Progenitor cell of endocrine pancreas (in vitro differentiated cells): Measurements from ENCODE around the gene REPS2. TPM values are rescaled to one million over a fixed set of nuclear protein-coding genes. Genes with fewer than 3 reads are reported as not detected.

Experiments
- DNase-seq: peaks from one replicate; pipeline ENCODE4 v3.0.0; 2021; ENCODE audit warnings: low spot score; ENCODE audit not compliant: unreplicated experiment
- H3K27ac Mint-ChIP-seq: 2 replicates; pipeline ENCODE4 v1.8.0; 2021; ENCODE audit warnings: mild to moderate bottlenecking, moderate library complexity, mixed read lengths
- H3K27me3 Mint-ChIP-seq: 2 replicates; pipeline ENCODE4 v1.8.0; 2021; ENCODE audit warnings: mixed read lengths
- H3K36me3 Mint-ChIP-seq: 2 replicates; pipeline ENCODE4 v1.8.0; 2022; ENCODE audit warnings: mixed read lengths; ENCODE audit not compliant: insufficient read depth
- H3K4me1 Mint-ChIP-seq: 2 replicates; pipeline ENCODE4 v1.8.0; 2021; ENCODE audit warnings: low read depth, mixed read lengths
- H3K4me3 Mint-ChIP-seq: 2 replicates; pipeline ENCODE4 v1.8.0; 2021; ENCODE audit warnings: low read depth, mild to moderate bottlenecking, moderate library complexity, mixed read lengths
- H3K9me3 Mint-ChIP-seq: 2 replicates; pipeline ENCODE4 v1.8.0; 2021; ENCODE audit warnings: low read depth, mixed read lengths
- total RNA-seq: library from RNA; stranded (reverse); gene quantifications from 2 replicates; pipeline ENCODE4 v1.2.1, GENCODE V29; 2021
- TF ChIP-seq, protein P1 (sequence below): fragments of 200-600 bp; sonication (generic); IDR thresholded peaks from one replicate; pipeline ENCODE4 v1.5.0; 2021; ENCODE audit warnings: antibody characterized with exemption, mild to moderate bottlenecking; ENCODE audit not compliant: unreplicated experiment

REPS2 gene
- total RNA-seq, 1 donor from 2014 or later = 4.3 TPM

GRCh38 chrX:17062065-17062464, 115.6 kb downstream of the REPS2 start:
- no peak overlapping the region for H3K4me3 Mint-ChIP-seq

DNA sequence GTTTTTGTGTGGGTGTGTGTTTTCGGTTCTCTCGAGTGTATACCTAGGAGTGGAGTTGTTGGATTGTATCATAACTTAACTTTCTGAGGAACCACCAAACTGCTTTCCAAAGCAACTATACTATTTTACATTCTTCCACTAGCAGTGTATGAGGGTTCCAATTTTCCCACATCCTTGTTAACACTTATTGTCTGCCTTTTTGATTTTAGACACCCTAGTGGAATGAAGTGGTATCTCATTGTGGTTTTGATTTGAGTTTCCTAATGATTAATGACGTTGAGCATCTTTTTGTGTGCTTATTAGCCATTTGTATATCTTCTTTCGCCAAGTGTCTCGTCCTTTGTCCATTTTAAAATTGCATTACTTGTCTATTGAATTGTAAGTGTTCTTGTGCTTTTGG, 118.6 kb downstream of the REPS2 start:
- Mint-ChIP-seq H3K9me3 (no peaks in the 10 kb centered on the region), H3K4me1 (no peaks in the 10 kb centered on the region), H3K36me3 (no peaks in the 10 kb centered on the region), H3K4me3 (no peak overlapping the region), H3K27me3 (no peaks in the 10 kb centered on the region), H3K27ac (no peak overlapping the region)
- TF ChIP-seq, protein P1, sequence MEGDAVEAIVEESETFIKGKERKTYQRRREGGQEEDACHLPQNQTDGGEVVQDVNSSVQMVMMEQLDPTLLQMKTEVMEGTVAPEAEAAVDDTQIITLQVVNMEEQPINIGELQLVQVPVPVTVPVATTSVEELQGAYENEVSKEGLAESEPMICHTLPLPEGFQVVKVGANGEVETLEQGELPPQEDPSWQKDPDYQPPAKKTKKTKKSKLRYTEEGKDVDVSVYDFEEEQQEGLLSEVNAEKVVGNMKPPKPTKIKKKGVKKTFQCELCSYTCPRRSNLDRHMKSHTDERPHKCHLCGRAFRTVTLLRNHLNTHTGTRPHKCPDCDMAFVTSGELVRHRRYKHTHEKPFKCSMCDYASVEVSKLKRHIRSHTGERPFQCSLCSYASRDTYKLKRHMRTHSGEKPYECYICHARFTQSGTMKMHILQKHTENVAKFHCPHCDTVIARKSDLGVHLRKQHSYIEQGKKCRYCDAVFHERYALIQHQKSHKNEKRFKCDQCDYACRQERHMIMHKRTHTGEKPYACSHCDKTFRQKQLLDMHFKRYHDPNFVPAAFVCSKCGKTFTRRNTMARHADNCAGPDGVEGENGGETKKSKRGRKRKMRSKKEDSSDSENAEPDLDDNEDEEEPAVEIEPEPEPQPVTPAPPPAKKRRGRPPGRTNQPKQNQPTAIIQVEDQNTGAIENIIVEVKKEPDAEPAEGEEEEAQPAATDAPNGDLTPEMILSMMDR = no peak
- DNase-seq = no peak

More at GRCh38 chrX:17062065-17062464, 115.6 kb downstream of the REPS2 start:
- Mint-ChIP-seq H3K4me1 (no peaks in the 10 kb centered on the region), H3K27me3 (no peaks in the 10 kb centered on the region), H3K36me3 (no peaks in the 10 kb centered on the region), H3K9me3 (no peaks in the 10 kb centered on the region), H3K27ac (no peak overlapping the region)
- TF ChIP-seq, protein P1 = no peak
- DNase-seq = no peak

DNA sequence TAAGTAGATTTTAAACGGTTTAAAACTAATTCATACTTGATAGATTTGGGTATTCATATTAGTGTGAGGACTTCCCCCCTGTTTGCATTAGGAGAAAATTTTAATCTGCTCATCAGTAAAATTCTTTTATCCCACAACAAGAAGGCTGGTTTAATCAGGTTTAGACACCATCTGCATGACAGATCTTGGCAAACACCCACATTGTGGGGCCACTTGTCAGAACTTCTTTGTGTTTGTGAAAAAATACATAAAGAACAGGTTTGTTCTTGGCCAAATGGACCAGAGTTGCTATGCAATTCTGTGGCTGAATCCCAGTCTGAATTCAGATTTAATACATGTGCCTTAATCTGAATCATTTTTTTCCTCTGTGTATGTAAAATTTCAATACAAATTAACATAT, 121.1 kb downstream of the REPS2 start:
- no peak overlapping the region for H3K4me3 Mint-ChIP-seq
- H3K27me3 Mint-ChIP-seq = no peaks in the 10 kb centered on the region
- no peak for DNase-seq
- H3K9me3 Mint-ChIP-seq = no peaks in the 10 kb centered on the region
- H3K36me3 Mint-ChIP-seq = no peaks in the 10 kb centered on the region
- TF ChIP-seq, protein P1 = no peak
- H3K4me1 Mint-ChIP-seq = no peaks in the 10 kb centered on the region
- H3K27ac Mint-ChIP-seq = no peak overlapping the region

DNA sequence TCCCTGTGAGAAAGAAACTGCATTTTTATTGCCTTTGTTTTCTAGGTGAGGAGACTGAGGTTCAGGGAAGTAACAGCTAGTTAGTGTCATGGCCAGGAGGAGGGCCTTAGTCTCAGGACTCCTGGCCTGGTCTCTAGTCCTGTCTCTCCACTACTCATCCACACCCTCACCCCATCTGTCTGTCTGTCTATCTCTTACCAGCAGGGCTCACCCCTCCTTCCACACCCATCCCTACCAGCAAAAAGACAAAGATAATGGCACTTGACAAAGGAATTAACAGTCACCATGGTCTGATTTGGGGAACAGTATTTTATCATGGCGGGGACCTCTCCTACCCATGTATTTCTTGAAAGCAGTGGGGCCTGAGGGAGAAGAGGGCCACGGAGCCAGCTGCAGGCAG, 125.8 kb downstream of the REPS2 start:
- DNase-seq = no peak
- H3K9me3 Mint-ChIP-seq = no peaks in the 10 kb centered on the region
- H3K27ac Mint-ChIP-seq = no peak overlapping the region
- TF ChIP-seq, protein P1 = no peak
- H3K4me3 Mint-ChIP-seq = no peak overlapping the region
- H3K36me3 Mint-ChIP-seq = no peaks in the 10 kb centered on the region
- peaks cover 5% of the 10 kb centered on the region for H3K27me3 Mint-ChIP-seq
- peaks cover 1% of the 10 kb centered on the region for H3K4me1 Mint-ChIP-seq

GRCh38 chrX:17072721-17073230, 126.3 kb downstream of the REPS2 start:
- TF ChIP-seq, protein P1 = no peak
- no peaks in the 10 kb centered on the region for H3K9me3 Mint-ChIP-seq
- peaks cover 5% of the 10 kb centered on the region for H3K27me3 Mint-ChIP-seq
- DNase-seq = no peak
- no peak overlapping the region for H3K27ac Mint-ChIP-seq
- H3K4me1 Mint-ChIP-seq = peaks cover 1% of the 10 kb centered on the region
- no peaks in the 10 kb centered on the region for H3K36me3 Mint-ChIP-seq
- H3K4me3 Mint-ChIP-seq = no peak overlapping the region
